ENCODE results near the gene CCHCR1. TPM values are rescaled to one million over a fixed set of nuclear protein-coding genes. Genes with fewer than 3 reads are reported as not detected.

The CCHCR1 gene
- total and polyA plus RNA-seq, 2 of the 13 experiments (the other 11 are each of a cell fraction or from before 2014, with no cell fraction given) = 14.6 to 28.2 TPM

DNA sequence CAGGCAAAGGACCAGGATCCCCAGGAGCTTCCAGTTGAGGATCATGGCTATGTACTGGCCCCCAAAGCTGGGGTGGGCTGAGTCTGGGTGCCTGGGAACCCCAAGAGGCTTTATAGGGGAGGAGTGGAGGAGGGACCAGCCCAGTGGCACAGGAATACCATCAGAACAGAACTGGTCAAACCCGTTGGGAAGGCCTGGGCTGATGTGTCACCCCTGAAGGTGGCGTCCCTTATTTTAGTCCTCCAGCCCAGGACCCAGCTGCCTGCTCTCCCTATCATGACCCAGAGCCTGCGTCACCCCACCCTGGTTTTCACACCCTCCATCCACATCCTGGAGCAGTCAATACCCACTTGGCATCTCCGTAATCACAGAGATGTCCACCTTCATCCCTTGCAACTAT is 18.6 kb downstream of the CCHCR1 start, which contains the start of gene PSORS1C2:
TSS of gene PSORS1C2 (minus strand) at position 85 of the 400 bp plus-strand sequence. CDS start at position 45, 40 bp downstream.
- H3K27ac ChIP-seq (ENCODE audit: extremely low read length, insufficient read depth, low read length) = no peak within 1 kb of the TSS
- H2AFZ ChIP-seq (ENCODE audit: low read length) = no peak within 1 kb of the TSS
- ChIA-PET CTCF (ENCODE audit: low intra/inter-chr PET ratio, low total read pairs) (interaction anchor here (2.8 to 3.9 kb wide), 2 partner anchors 54 to 228 kb away, joined by 16 to 110 read pairs; no protein-coding TSS in a partner anchor), POLR2A (no interaction called here)
- BruUV-seq (replicated peaks) = no TSS peak
- peak within 1 kb of the TSS in 1 of 3 experiments; percentile 55; a peak in 2 of 6 replicates for H3K4me3 ChIP-seq (replicated peaks in 1 of 3; ENCODE audit: insufficient read depth in 1 of 3, low read depth in 2 of 3, low read length in 3 of 3)
- H3K4me2 ChIP-seq (ENCODE audit: low read depth, low read length) = peak within 1 kb of the TSS; percentile 98
- H3K36me3 ChIP-seq (replicated peaks in 1 of 2; ENCODE audit: control insufficient read depth in 1 of 2, insufficient read depth in 2 of 2, low read length in 2 of 2) = peaks cover 0 to 7% of the 10 kb centered on the region in 2 experiments; a peak in 1 of 5 replicates
- FAIRE-seq = no peak
- H3K27me3 ChIP-seq (ENCODE audit: control insufficient read depth in 1 of 2, insufficient read depth in 2 of 2, low read length in 2 of 2) = 0 out of 5 replicates have a peak, but pooled peaks cover 0 to 4% of the 10 kb centered on the region in 2 experiments
- H4K20me1 ChIP-seq (ENCODE audit: insufficient read depth, low read length) = no peaks in the 10 kb centered on the region
- H3K79me2 ChIP-seq (ENCODE audit: insufficient read depth, low read length) = no peaks in the 10 kb centered on the region
- peaks cover 7% of the 10 kb centered on the region for H3K4me1 ChIP-seq (ENCODE audit: insufficient read depth, low read length)
- WGBS (ENCODE audit: low lambda C conversion rate) = 86% methylated on average over 3 of the region's 4 CpGs
- no peak for DNase-seq (ENCODE audit: low spot score)
- H3K9me3 ChIP-seq (ENCODE audit: low read length) = no peaks in the 10 kb centered on the region
- in situ Hi-C loops (cut with HindIII; ENCODE audit: extremely low pct_ligation_motif_present, low pct_unique_long_range_greater_than_20kb) (loop anchor here (5.0 kb wide), 2 partner anchors 53 to 228 kb away; no protein-coding TSS in a partner anchor), intact Hi-C loops (cut with micrococcal nuclease; ENCODE audit: unreplicated experiment) (no loop called here)
- no peak within 1 kb of the TSS; the same call in 1 of the 2 replicates for H3K9ac ChIP-seq (ENCODE audit: insufficient read depth, low read depth, low read length)
- TF ChIP-seq ZNF253 (CRISPR knock-in tag; IDR thresholded peaks at IDR 0.05; ENCODE audit: borderline replicate concordance) (no peak), ATRX (CRISPR knock-in tag; IDR thresholded peaks at IDR 0.05; ENCODE audit: borderline replicate concordance) (no peak), ATAD3A (CRISPR knock-in tag; IDR thresholded peaks at IDR 0.05) (no peak), ZNF335 (CRISPR knock-in tag; IDR thresholded peaks at IDR 0.05) (no peak), ISX (CRISPR knock-in tag; conservative IDR thresholded peaks at IDR 0.05) (no peak), ZNF841 (CRISPR knock-in tag; IDR thresholded peaks at IDR 0.05; ENCODE audit: borderline replicate concordance) (no peak), ZNF101 (CRISPR knock-in tag; IDR thresholded peaks at IDR 0.05; ENCODE audit: borderline replicate concordance, low read depth) (no peak)
- TF ChIP-seq, protein P1, sequence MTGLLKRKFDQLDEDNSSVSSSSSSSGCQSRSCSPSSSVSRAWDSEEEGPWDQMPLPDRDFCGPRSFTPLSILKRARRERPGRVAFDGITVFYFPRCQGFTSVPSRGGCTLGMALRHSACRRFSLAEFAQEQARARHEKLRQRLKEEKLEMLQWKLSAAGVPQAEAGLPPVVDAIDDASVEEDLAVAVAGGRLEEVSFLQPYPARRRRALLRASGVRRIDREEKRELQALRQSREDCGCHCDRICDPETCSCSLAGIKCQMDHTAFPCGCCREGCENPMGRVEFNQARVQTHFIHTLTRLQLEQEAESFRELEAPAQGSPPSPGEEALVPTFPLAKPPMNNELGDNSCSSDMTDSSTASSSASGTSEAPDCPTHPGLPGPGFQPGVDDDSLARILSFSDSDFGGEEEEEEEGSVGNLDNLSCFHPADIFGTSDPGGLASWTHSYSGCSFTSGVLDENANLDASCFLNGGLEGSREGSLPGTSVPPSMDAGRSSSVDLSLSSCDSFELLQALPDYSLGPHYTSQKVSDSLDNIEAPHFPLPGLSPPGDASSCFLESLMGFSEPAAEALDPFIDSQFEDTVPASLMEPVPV (CRISPR knock-in tag; IDR thresholded peaks at IDR 0.05) = no peak
- TF ChIP-seq, protein P2, sequence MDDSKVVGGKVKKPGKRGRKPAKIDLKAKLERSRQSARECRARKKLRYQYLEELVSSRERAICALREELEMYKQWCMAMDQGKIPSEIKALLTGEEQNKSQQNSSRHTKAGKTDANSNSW (CRISPR knock-in tag; IDR thresholded peaks at IDR 0.05; ENCODE audit: borderline replicate concordance) = no peak
- no peak for ATAC-seq

Data from HepG2 (cell line).